Measurements from ENCODE around the gene NTSR2.

NTSR2 gene

GRCh38 chr2:11708106-11708505 lies 38.1 kb upstream of the NTSR2 start:
- no peak for TF ChIP-seq CTCF (conservative IDR thresholded peaks at IDR 0.05)
- no peak overlapping the region for H3K27ac ChIP-seq

- TF ChIP-seq CTCF (conservative IDR thresholded peaks at IDR 0.05), result no peak
- H3K27ac ChIP-seq, result no peak overlapping the region
These were observed 35.7 kb upstream of the NTSR2 start for GRCh38 chr2:11705711-11706110.

GRCh38 chr2:11705063-11705462 lies 35.1 kb upstream of the NTSR2 start:
- TF ChIP-seq CTCF (conservative IDR thresholded peaks at IDR 0.05), result no peak
- no peak overlapping the region for H3K27ac ChIP-seq

- no peak overlapping the region for H3K27ac ChIP-seq
These were observed 33.7 kb upstream of the NTSR2 start for GRCh38 chr2:11703700-11704099.

GRCh38 chr2:11702946-11703345 lies 33.0 kb upstream of the NTSR2 start:
- no peak for TF ChIP-seq CTCF (conservative IDR thresholded peaks at IDR 0.05)
- H3K27ac ChIP-seq, result no peak overlapping the region

More at GRCh38 chr2:11703700-11704099, 33.7 kb upstream of the NTSR2 start:
- TF ChIP-seq CTCF (conservative IDR thresholded peaks at IDR 0.05), result no peak

- no peak for TF ChIP-seq CTCF (conservative IDR thresholded peaks at IDR 0.05)
- no peak overlapping the region for H3K27ac ChIP-seq
These were observed 31.8 kb upstream of the NTSR2 start for GRCh38 chr2:11701751-11702301.

- TF ChIP-seq CTCF (conservative IDR thresholded peaks at IDR 0.05), result no peak
- no peak overlapping the region for H3K27ac ChIP-seq
These were observed 31.2 kb upstream of the NTSR2 start for GRCh38 chr2:11701206-11701605.

Data from VCaP (cell line).